ENCODE measurements around the gene SMIM27. TPM values are rescaled to one million over a fixed set of nuclear protein-coding genes. Genes with fewer than 3 reads are reported as not detected.
"Not testable (repeated sequence)": the region's sequence is repeated elsewhere in the genome, so short reads cannot be mapped to it uniquely, and the experiment has no call there.

Gene SMIM27
- total and polyA plus RNA-seq, 4 donors, result 5.3 to 13.5 (median 9.9) TPM

GRCh38 chr9:32545884-32546283 lies 6.2 kb upstream of the SMIM27 start:
- no peak for DNase-seq
- WGBS, 2 donors, result 94 to 96% methylated on average over 1 of the region's 1 CpG
- Histone ChIP-seq H3K4me1 (ENCODE audit: control insufficient read depth in 5 of 5, insufficient read depth in 5 of 5, low read length in 5 of 5) (peaks cover 0 to 9% (median 0%) of the 10 kb centered on the region in 5 donors), H3K4me3 (no peak overlapping the region), H3K36me3 (ENCODE audit: control insufficient read depth in 4 of 4, insufficient read depth in 4 of 4, low read length in 4 of 4) (peaks cover 9 to 18% (median 14%) of the 10 kb centered on the region in 4 donors), H3K27ac (ENCODE audit: low read depth in 1 of 2, low read length in 1 of 2) (no peak overlapping the region), H3K9ac (ENCODE audit: insufficient read depth in 1 of 2, low read length in 2 of 2) (no peak overlapping the region), H3K27me3 (ENCODE audit: control insufficient read depth in 3 of 3, insufficient read depth in 3 of 3, low read length in 2 of 3) (no peaks in the 10 kb centered on the region), H3K9me3 (ENCODE audit: control insufficient read depth in 4 of 4, insufficient read depth in 3 of 4, low read length in 3 of 4) (no peaks in the 10 kb centered on the region)
- no peak for ATAC-seq (ENCODE audit: insufficient read depth, low FRiP score)
- TF ChIP-seq CTCF (IDR thresholded peaks at IDR 0.05; ENCODE audit: control extremely low read depth, extremely low read depth), result no peak

GRCh38 chr9:32548213-32548612 lies 3.9 kb upstream of the SMIM27 start:
- H3K36me3 ChIP-seq (ENCODE audit: control insufficient read depth in 4 of 4, insufficient read depth in 4 of 4, low read length in 4 of 4); DNase-seq; H3K27me3 ChIP-seq (ENCODE audit: control insufficient read depth in 3 of 3, insufficient read depth in 3 of 3, low read length in 2 of 3); H3K4me3 ChIP-seq; ATAC-seq (ENCODE audit: insufficient read depth, low FRiP score); H3K9ac ChIP-seq (ENCODE audit: insufficient read depth in 1 of 2, low read length in 2 of 2); H3K9me3 ChIP-seq (ENCODE audit: control insufficient read depth in 4 of 4, insufficient read depth in 3 of 4, low read length in 3 of 4); H3K27ac ChIP-seq (ENCODE audit: low read depth in 1 of 2, low read length in 1 of 2): not testable (repeated sequence)
- peaks cover 0 to 13% (median 0%) of the 10 kb centered on the region in 5 donors for H3K4me1 ChIP-seq (ENCODE audit: control insufficient read depth in 5 of 5, insufficient read depth in 5 of 5, low read length in 5 of 5)
- WGBS, 2 donors, result 97 to 98% methylated on average over 20 of the region's 20 CpGs

GRCh38 chr9:32550150-32550561 lies 2.0 kb upstream of the SMIM27 start:
- no peak for TF ChIP-seq CTCF (IDR thresholded peaks at IDR 0.05; ENCODE audit: control extremely low read depth, extremely low read depth)
- Histone ChIP-seq H3K4me3 (peak overlapping the region; percentile 97), H3K27me3 (ENCODE audit: control insufficient read depth in 3 of 3, insufficient read depth in 3 of 3, low read length in 2 of 3) (no peaks in the 10 kb centered on the region), H3K9ac (ENCODE audit: insufficient read depth in 1 of 2, low read length in 2 of 2) (peak overlapping the region; percentile 74 to 80), H3K9me3 (ENCODE audit: control insufficient read depth in 4 of 4, insufficient read depth in 3 of 4, low read length in 3 of 4) (no peaks in the 10 kb centered on the region), H3K27ac (ENCODE audit: low read depth in 1 of 2, low read length in 1 of 2) (peak overlapping the region; percentile 85 to 89), H3K4me1 (ENCODE audit: control insufficient read depth in 5 of 5, insufficient read depth in 5 of 5, low read length in 5 of 5) (peaks cover 0 to 27% (median 3%) of the 10 kb centered on the region in 5 donors), H3K36me3 (ENCODE audit: control insufficient read depth in 4 of 4, insufficient read depth in 4 of 4, low read length in 4 of 4) (peaks cover 0 to 3% (median under 1%) of the 10 kb centered on the region in 4 donors)
- peak; percentile 19 to 60 (median 50) for DNase-seq
- no peak for ATAC-seq (ENCODE audit: insufficient read depth, low FRiP score)
- 3% methylated on average over 10 of the region's 10 CpGs for WGBS, 2 donors

GRCh38 chr9:32550562-32551275 lies 1.4 kb upstream of the SMIM27 start:
- no peak for TF ChIP-seq CTCF (IDR thresholded peaks at IDR 0.05; ENCODE audit: control extremely low read depth, extremely low read depth)
- peak; percentile 84 for ATAC-seq (ENCODE audit: insufficient read depth, low FRiP score)
- Histone ChIP-seq H3K36me3 (ENCODE audit: control insufficient read depth in 4 of 4, insufficient read depth in 4 of 4, low read length in 4 of 4) (peaks cover 0 to 3% (median under 1%) of the 10 kb centered on the region in 4 donors), H3K9ac (ENCODE audit: insufficient read depth in 1 of 2, low read length in 2 of 2) (peak overlapping the region; percentile 96 to 99), H3K4me1 (ENCODE audit: control insufficient read depth in 5 of 5, insufficient read depth in 5 of 5, low read length in 5 of 5) (peaks cover 0 to 27% (median 3%) of the 10 kb centered on the region in 5 donors), H3K27me3 (ENCODE audit: control insufficient read depth in 3 of 3, insufficient read depth in 3 of 3, low read length in 2 of 3) (no peaks in the 10 kb centered on the region), H3K4me3 (peak overlapping the region; percentile 97), H3K9me3 (ENCODE audit: control insufficient read depth in 4 of 4, insufficient read depth in 3 of 4, low read length in 3 of 4) (no peaks in the 10 kb centered on the region), H3K27ac (ENCODE audit: low read depth in 1 of 2, low read length in 1 of 2) (peak overlapping the region; percentile 89 to 94)
- peak; percentile 98 for DNase-seq
- WGBS, 2 donors, result 0 to 1% methylated on average over 66 to 75 of the region's 75 CpGs

Data from lung (tissue), 12 donors.